Measurements from ENCODE around the gene MGAT1.

DNA sequence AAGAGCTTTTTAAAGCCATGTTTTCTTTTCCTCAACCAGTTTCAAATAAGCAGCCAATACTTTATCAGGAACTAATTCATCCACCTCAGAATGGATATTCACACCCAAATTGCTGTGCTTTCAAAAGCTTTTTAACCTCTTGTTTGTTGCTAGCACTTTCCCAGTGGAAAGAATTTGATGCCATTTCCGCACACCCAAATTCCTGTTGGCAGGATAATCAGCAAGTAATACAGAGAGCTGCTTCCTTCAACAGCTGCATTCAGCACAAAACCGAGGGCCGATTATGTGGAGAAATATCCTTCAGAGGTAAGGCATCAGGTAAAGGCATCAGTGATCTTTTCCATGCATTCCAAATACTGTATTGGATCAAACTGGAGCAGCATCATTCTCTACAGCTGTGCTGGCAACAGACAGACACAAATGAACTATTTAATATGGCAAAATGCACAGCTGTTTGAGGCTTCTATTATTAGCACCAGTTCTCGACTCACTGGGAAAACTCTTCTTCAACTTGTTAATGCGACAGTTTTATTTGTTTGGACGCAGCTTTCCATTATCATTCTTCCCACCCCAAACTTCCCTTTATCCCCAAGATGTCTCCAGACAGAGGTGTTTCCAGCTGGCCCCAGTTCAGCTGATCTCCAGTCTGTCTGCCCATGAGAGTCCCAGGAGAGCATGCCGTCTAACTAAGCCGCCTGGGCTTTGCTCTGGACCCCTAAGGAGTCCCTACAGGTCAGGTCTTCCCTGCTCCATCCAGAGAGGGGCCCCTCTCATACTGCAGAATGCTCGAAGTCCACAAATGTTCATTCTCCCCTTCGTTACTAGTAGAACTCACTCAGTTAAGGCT is 22.2 kb upstream of the MGAT1 start:
- TF ChIP-seq, protein P1, sequence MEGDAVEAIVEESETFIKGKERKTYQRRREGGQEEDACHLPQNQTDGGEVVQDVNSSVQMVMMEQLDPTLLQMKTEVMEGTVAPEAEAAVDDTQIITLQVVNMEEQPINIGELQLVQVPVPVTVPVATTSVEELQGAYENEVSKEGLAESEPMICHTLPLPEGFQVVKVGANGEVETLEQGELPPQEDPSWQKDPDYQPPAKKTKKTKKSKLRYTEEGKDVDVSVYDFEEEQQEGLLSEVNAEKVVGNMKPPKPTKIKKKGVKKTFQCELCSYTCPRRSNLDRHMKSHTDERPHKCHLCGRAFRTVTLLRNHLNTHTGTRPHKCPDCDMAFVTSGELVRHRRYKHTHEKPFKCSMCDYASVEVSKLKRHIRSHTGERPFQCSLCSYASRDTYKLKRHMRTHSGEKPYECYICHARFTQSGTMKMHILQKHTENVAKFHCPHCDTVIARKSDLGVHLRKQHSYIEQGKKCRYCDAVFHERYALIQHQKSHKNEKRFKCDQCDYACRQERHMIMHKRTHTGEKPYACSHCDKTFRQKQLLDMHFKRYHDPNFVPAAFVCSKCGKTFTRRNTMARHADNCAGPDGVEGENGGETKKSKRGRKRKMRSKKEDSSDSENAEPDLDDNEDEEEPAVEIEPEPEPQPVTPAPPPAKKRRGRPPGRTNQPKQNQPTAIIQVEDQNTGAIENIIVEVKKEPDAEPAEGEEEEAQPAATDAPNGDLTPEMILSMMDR (IDR thresholded peaks at IDR 0.05), result no peak
- TF ChIP-seq EP300 (IDR thresholded peaks at IDR 0.05) (no peak), POLR2A (IDR thresholded peaks at IDR 0.05) (no peak)
